Memory B cell (primary cell): ENCODE data around the gene RPS17.

ENCODE experiments used
- ATAC-seq: fragments of 150-1000 bp; cut with Tn5 transposase; 2 replicates; pipeline ENCODE4 v1.10.0; 2021; ENCODE audit warnings: low read depth, mild to moderate bottlenecking, moderate library complexity
- DNase-seq, 2 donors: peaks; one replicate each; pipeline ENCODE4 v3.0.0; 2022; ENCODE audit warnings: low spot score in 2 of 2
- H3K27ac Mint-ChIP-seq: one replicate; pipeline ENCODE4 v1.8.0; 2022; ENCODE audit warnings: mild to moderate bottlenecking, moderate library complexity, mixed read lengths
- H3K27me3 Mint-ChIP-seq: one replicate; pipeline ENCODE4 v1.8.0; 2022; ENCODE audit warnings: mixed read lengths
- H3K36me3 Mint-ChIP-seq: one replicate; pipeline ENCODE4 v1.8.0; 2022; ENCODE audit warnings: mild to moderate bottlenecking, mixed read lengths
- H3K4me1 Mint-ChIP-seq: one replicate; pipeline ENCODE4 v1.8.0; 2022; ENCODE audit warnings: mixed read lengths
- H3K4me3 Mint-ChIP-seq: one replicate; pipeline ENCODE4 v1.8.0; 2022; ENCODE audit warnings: mild to moderate bottlenecking, moderate library complexity, mixed read lengths
- H3K9me3 Mint-ChIP-seq: one replicate; pipeline ENCODE4 v1.8.0; 2022; ENCODE audit warnings: mixed read lengths

Gene RPS17

DNA sequence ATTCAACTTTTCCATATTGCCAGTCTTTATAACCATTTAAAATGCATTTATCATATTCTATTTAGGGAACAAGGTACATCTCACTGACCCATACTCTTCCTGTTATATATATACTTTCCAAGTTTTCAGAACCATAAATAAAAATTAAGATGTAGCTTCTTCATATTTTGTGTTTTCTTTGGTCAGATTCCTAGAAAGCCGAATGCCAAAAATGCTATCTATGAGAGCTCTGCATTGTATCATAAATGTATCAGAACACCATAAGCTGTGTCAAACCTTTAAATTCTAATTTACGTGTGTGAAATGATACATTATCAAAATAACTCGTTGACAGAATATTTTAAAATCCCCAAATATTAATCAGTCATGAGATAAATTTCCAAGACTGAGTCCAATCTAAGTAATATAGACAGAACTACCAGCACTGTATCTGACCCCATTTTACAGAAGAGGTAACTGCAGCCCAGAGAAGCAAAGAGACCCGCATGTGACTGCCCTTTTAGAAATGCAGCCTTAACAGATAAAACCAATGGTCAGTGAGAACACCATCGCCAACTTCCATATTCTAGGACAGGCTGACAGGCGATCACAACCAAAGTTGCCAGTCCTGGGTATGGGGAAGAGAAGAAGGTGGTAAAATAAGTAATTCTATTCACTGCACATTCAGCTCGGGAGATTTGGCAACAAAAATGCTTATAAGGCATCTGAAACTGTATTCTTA is 16.2 kb upstream of the RPS17 start:
- H3K36me3 Mint-ChIP-seq, result no peaks in the 10 kb centered on the region
- no peaks in the 10 kb centered on the region for H3K9me3 Mint-ChIP-seq
- DNase-seq, result no peak
- no peak overlapping the region for H3K4me3 Mint-ChIP-seq
- H3K27me3 Mint-ChIP-seq, result peaks cover 2% of the 10 kb centered on the region
- H3K4me1 Mint-ChIP-seq, result peaks cover 4% of the 10 kb centered on the region
- ATAC-seq, result no peak
- no peak overlapping the region for H3K27ac Mint-ChIP-seq

GRCh38 chr15:82554849-82555248 is 14.6 kb upstream of the RPS17 start:
- Mint-ChIP-seq H3K27ac (no peak overlapping the region), H3K4me1 (peaks cover 7% of the 10 kb centered on the region), H3K9me3 (no peaks in the 10 kb centered on the region), H3K4me3 (no peak overlapping the region), H3K27me3 (peaks cover 2% of the 10 kb centered on the region), H3K36me3 (no peaks in the 10 kb centered on the region)
- no peak for DNase-seq
- no peak for ATAC-seq

DNA sequence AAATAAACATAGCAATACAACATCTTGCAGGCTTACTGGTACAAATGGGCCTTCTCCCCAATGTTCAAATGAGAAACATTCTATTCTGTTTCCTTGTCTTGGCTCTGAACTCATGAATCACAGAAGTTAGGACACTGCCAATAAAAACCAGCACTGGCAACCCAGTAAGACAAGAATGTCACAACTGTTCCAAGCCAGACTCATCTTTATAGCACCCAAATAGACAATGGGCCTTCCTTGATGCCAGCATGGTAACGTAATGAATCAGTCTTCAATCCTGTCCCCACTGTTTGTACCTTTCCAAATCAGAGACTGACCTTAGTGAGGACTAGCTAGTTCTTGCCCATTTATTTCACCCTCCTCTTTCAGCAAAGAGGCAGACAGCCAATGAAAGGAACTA is 14.1 kb upstream of the RPS17 start:
- H3K4me1 Mint-ChIP-seq, result peaks cover 7% of the 10 kb centered on the region

GRCh38 chr15:82553846-82554245 is 13.6 kb upstream of the RPS17 start:
- Mint-ChIP-seq H3K27me3 (peaks cover 2% of the 10 kb centered on the region), H3K4me1 (peaks cover 7% of the 10 kb centered on the region), H3K36me3 (no peaks in the 10 kb centered on the region), H3K4me3 (no peak overlapping the region), H3K9me3 (no peaks in the 10 kb centered on the region), H3K27ac (no peak overlapping the region)
- DNase-seq (no peak), ATAC-seq (no peak)

More for the DNA sequence above, 14.1 kb upstream of the RPS17 start:
- DNase-seq (no peak), ATAC-seq (no peak)
- H3K36me3 Mint-ChIP-seq, result no peaks in the 10 kb centered on the region
- H3K9me3 Mint-ChIP-seq, result no peaks in the 10 kb centered on the region
- no peak overlapping the region for H3K4me3 Mint-ChIP-seq
- H3K27ac Mint-ChIP-seq, result no peak overlapping the region
- H3K27me3 Mint-ChIP-seq, result peaks cover 2% of the 10 kb centered on the region

DNA sequence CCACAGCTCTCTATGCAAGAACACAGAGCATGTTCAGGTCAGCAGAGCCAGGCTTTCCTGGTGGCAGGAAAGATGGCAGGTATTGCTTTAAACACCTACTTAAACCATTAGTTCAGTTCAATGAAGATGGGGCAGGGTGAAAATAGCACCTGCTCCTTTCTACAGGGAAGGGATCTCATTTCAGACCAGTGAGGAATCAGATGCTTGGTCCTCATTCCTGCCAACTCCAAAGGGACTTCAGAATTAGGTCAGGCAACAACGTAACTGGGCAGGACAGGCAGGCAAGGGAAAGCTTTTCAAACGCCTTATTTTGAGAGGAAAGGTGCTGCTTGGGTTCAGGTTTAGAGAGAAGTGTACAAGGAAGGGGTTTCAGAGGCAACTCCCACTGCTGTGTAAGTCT is 12.6 kb upstream of the RPS17 start:
- Mint-ChIP-seq H3K27ac (no peak overlapping the region), H3K4me1 (peaks cover 7% of the 10 kb centered on the region), H3K4me3 (no peak overlapping the region), H3K27me3 (peaks cover 2% of the 10 kb centered on the region), H3K9me3 (no peaks in the 10 kb centered on the region), H3K36me3 (no peaks in the 10 kb centered on the region)
- DNase-seq, result no peak
- no peak for ATAC-seq

- ATAC-seq (no peak), DNase-seq (no peak)
- no peak overlapping the region for H3K4me3 Mint-ChIP-seq
- H3K4me1 Mint-ChIP-seq, result peaks cover 7% of the 10 kb centered on the region
- no peaks in the 10 kb centered on the region for H3K36me3 Mint-ChIP-seq
- H3K27ac Mint-ChIP-seq, result no peak overlapping the region
- H3K9me3 Mint-ChIP-seq, result no peaks in the 10 kb centered on the region
- H3K27me3 Mint-ChIP-seq, result no peaks in the 10 kb centered on the region
These were observed 11.5 kb upstream of the RPS17 start for GRCh38 chr15:82551646-82552247.

GRCh38 chr15:82549199-82549665 is 9.0 kb upstream of the RPS17 start:
- Mint-ChIP-seq H3K4me3 (no peak overlapping the region), H3K4me1 (peaks cover 7% of the 10 kb centered on the region), H3K36me3 (no peaks in the 10 kb centered on the region), H3K9me3 (no peaks in the 10 kb centered on the region), H3K27me3 (no peaks in the 10 kb centered on the region), H3K27ac (no peak overlapping the region)
- DNase-seq (no peak), ATAC-seq (no peak)

DNA sequence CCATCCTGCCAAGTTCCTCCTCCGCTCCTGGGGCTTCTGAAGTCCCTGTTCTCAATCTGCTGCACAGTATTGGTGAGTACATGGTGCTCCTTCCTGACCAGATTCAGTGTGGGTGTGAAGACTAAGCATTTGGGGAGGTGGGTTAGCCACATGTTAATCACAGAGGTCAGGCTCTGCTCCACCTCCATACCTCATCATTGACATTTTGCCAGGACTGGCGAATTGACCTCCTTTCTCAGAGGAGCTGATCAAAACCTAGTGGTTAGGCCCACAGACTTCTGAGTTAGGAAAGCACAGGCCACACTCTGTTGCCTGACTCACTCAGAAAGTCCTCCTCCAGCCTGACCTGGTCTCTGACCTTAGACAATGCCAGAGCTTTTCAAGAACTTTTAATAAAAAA is 8.4 kb upstream of the RPS17 start:
- no peak overlapping the region for H3K27ac Mint-ChIP-seq
- no peaks in the 10 kb centered on the region for H3K9me3 Mint-ChIP-seq
- H3K27me3 Mint-ChIP-seq, result no peaks in the 10 kb centered on the region
- H3K36me3 Mint-ChIP-seq, result no peaks in the 10 kb centered on the region
- no peak overlapping the region for H3K4me3 Mint-ChIP-seq
- ATAC-seq, result no peak
- DNase-seq, result no peak
- H3K4me1 Mint-ChIP-seq, result peaks cover 7% of the 10 kb centered on the region

DNA sequence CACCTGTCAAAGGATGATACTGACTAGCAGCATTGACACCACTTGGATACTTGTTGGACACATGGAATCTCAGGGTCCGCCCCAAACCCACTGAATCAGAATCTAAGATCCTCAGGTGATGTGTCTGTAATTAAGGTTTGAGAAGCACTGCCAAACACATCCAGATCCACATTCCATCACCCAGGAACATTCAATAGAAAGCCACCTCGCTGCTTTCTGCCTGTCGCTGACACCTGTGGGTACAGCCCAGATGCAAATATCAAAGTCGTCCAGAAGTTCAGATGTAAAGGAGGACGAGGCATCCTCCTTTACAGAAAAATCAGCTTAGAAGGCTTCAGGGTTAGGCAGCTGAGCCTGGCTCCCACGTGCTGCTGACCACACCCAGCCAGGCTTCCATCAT is 5.2 kb upstream of the RPS17 start:
- Mint-ChIP-seq H3K27me3 (no peaks in the 10 kb centered on the region), H3K36me3 (no peaks in the 10 kb centered on the region), H3K27ac (no peak overlapping the region), H3K4me3 (no peak overlapping the region), H3K4me1 (peaks cover 5% of the 10 kb centered on the region), H3K9me3 (no peaks in the 10 kb centered on the region)
- ATAC-seq (no peak), DNase-seq (no peak)

DNA sequence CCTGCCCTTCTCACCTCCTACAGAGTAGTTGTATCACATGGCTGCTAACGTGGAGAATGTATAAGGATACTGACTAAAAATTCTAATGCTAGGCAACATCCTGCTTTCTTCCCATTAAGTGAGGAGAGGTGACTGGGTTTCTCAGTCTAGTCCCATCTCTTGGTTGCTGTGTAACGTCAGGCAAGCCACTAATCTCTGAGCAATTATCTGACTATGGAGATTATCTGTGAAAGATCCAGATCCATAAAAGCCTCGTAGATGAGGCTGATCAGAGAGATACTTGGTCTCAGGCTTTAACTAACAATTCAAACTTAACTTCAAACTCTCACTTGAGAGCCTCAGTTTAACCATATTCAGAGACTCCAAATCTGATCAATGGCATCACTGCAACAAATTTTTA is 4.7 kb upstream of the RPS17 start:
- no peaks in the 10 kb centered on the region for H3K27me3 Mint-ChIP-seq
- H3K27ac Mint-ChIP-seq, result no peak overlapping the region
- DNase-seq, result no peak
- no peak for ATAC-seq
- peaks cover 5% of the 10 kb centered on the region for H3K4me1 Mint-ChIP-seq
- no peak overlapping the region for H3K4me3 Mint-ChIP-seq
- no peaks in the 10 kb centered on the region for H3K9me3 Mint-ChIP-seq
- no peaks in the 10 kb centered on the region for H3K36me3 Mint-ChIP-seq

GRCh38 chr15:82544431-82544830 is 4.2 kb upstream of the RPS17 start:
- DNase-seq, result no peak

DNA sequence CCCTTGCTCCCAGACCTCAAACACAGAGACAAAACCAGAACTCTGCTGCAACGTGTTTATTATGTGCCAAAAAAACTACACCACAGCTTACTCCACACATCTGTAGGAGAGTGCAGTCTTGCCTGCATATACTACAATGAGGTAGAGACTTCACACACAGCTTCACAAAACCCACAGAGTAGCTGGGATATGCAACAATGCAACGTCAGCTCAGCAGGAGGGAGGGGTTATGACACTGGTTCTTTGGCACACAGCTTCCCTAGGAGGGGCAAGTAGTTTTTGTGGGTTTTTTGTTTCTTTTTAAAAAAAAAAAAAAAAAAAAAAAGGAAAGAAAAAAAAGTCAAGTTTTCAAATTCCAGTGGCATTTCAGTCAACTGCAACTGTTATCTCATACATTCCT is 2.9 kb upstream of the RPS17 start:
- no peaks in the 10 kb centered on the region for H3K27me3 Mint-ChIP-seq
- no peak for ATAC-seq
- no peak for DNase-seq

More at GRCh38 chr15:82544431-82544830, 4.2 kb upstream of the RPS17 start:
- Mint-ChIP-seq H3K4me3 (no peak overlapping the region), H3K9me3 (no peaks in the 10 kb centered on the region), H3K4me1 (peaks cover 5% of the 10 kb centered on the region), H3K27ac (no peak overlapping the region), H3K27me3 (no peaks in the 10 kb centered on the region), H3K36me3 (no peaks in the 10 kb centered on the region)
- no peak for ATAC-seq

GRCh38 chr15:82540984-82541431 is 751 bp upstream of the RPS17 start:
- Mint-ChIP-seq H3K27ac (peak overlapping the region; percentile 90), H3K9me3 (no peaks in the 10 kb centered on the region), H3K4me3 (peak overlapping the region; percentile 99), H3K4me1 (peaks cover 24% of the 10 kb centered on the region), H3K27me3 (no peaks in the 10 kb centered on the region), H3K36me3 (peaks cover 22% of the 10 kb centered on the region)
- ATAC-seq, result no peak
- DNase-seq, result no peak

More for the DNA sequence above, 2.9 kb upstream of the RPS17 start:
- Mint-ChIP-seq H3K36me3 (peaks cover 7% of the 10 kb centered on the region), H3K27ac (no peak overlapping the region), H3K4me3 (no peak overlapping the region), H3K4me1 (peaks cover 11% of the 10 kb centered on the region), H3K9me3 (no peaks in the 10 kb centered on the region)

- H3K36me3 Mint-ChIP-seq, result peaks cover 23% of the 10 kb centered on the region
- no peaks in the 10 kb centered on the region for H3K9me3 Mint-ChIP-seq
- peak; percentile 7 for ATAC-seq
These were observed 584 bp downstream of the RPS17 start for GRCh38 chr15:82539691-82540054.

More at GRCh38 chr15:82539691-82540054, 584 bp downstream of the RPS17 start:
- H3K4me1 Mint-ChIP-seq, result peaks cover 24% of the 10 kb centered on the region
- no peak for DNase-seq
- peak overlapping the region; percentile 90 for H3K27ac Mint-ChIP-seq
- peak overlapping the region; percentile 99 for H3K4me3 Mint-ChIP-seq
- no peaks in the 10 kb centered on the region for H3K27me3 Mint-ChIP-seq
